ENCODE data around the gene MYOM1.

Gene MYOM1

DNA sequence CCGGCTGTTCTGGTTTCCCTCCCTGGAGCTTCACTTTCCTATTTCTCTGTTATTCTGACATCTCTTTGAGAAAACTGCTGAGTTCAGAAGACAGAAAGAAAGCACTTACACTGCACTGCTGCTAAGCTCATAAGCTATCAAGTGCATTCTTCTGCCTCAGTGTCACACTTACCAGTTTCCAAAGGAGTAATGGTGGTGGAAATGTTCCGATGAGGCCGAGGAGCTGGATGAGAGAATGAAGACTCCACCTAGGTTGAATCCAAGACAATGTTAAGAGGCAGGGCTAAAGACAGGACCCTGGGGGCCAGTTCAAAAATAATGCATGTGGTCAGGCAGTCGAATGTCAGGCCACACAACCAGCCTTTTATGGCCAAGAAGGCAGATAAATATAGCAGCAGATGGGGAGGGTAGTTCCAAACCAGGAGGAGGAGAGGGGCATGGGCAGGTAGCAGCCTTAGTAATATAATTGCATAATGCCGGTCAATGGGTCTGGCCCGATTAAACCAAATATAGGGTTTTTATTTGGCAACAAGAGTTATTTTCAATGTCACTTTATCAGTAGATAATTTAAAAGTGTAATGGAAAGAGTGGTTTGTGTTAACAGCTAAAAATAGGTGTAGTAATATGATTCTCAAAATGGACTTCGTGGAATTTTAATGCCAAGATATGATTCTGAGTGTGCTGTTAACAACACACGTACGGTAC lies at the start of gene MYOM1:
Gene MYOM1 (minus strand): TSS at position 338 of the 705 bp plus-strand sequence. CDS start 4,745 bp downstream, outside the sequence.
- no peak for DNase-seq

DNA sequence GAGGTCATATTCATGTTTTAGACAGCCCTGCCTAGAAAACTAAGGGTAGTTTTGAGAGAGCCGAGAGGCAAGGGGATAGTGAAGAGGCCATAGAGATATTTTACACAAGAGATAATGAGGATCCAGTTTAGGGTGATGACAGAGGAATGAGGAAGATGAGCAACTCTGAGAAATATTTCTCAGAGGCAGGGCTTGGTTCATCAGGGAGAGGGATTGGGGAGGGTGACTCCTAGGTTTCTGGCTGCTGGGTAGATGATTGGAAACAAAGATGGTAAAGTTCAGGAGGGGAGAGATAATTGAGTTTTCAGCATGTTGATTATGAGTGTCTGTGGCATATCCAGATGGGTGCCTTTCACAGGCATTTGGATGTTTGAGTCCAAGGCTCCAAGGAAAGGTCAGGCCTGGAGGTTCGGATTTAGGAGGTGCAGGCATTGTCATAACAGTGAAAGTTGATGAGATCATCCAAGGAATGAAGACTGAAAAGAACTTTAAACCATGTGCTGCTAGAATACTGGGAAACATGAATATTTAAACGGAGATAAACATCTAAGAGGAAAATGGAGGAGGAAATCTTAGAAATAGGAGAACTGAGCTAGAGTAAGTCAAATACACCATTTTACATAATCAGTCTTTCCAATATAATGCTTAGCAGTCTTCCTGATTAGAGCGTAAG lies 49.6 kb upstream of the MYOM1 start:
- no peak for DNase-seq

DNA sequence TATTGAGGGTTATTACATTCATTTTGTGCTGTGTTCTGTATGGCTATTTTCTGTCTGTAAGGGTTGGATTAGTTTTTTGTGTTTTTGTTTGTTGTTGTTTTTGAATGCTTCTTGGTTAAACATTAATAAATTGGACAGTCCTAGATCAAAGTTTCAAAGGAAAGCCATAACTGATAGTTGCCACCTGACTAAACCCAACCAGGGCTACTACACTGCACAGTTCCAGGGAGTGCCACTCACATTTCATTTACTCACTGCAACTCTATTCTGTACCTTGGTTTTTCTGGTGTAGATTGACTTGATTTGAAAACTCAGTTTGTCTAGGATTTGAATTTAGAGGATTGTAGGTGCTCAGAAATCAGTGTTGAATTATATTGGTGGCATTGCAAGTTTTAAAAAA lies 48.5 kb upstream of the MYOM1 start:
- DNase-seq: no peak

DNA sequence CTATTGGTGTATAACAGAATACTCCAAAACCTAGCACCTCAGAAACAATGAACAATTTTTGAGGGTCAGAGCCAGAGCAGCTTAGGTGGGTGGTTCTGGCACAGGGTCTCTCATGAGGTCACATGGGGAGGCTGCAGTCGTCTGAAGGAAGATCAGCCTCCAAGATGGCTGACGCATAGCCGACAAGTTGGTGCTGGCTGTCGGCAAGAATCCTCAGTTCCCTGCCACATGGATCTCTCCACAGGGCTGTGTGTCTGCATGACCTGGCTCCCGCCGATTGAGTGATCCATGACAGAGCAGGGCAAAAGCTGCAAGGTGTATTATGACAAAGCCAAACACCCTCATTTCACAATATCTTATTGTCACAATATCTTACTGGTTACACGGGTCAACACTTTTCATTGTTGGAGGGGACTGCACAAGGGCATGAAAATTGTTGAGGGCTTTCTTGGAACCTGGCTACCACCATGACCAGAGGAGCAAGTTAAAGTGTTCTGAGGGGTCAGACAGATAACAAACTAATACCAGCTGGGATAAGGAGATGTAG lies 46.4 kb upstream of the MYOM1 start:
- DNase-seq: no peak

DNA sequence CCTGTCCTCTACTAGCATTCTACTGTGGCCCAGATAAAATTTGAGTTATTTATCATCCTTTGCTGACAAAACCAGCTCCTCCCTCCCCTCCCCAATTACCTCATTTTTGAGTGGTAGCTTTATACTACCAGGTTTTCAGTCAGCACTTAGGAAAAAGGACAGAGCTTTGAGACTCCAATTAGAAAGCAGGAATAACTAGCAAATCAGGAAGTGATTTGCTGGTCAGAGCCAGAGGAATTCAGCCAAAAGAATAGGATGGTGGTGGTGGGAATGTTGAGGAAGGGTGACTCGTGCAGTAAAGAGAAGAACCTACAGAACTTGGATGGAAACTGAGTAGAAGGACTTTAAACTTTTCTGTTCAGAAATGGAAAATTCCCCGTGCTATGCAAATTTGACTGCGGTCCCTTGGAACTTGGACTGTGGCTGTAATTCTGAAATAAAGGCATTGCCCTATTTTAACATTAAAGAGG lies 45.8 kb upstream of the MYOM1 start:
- DNase-seq: no peak

DNA sequence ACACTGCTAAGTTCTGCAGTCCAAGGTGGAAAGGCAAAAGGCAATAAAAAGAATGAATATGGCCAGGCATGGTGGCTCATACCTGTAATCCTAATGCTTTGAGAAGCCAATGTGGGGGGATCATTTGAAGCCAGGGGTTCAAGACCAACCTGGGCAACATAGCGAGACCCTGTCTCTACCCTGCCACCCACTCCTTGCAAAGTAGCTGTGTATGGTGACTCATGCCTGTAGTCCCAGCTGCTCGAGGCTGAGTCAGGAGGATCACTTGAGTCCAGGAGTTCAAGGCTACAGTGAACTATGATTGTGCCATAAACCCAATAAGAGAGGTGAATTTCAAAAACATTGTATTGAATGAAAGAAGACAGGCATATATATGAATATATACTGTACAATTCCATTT lies 44.6 kb upstream of the MYOM1 start:
- DNase-seq: no peak

DNA sequence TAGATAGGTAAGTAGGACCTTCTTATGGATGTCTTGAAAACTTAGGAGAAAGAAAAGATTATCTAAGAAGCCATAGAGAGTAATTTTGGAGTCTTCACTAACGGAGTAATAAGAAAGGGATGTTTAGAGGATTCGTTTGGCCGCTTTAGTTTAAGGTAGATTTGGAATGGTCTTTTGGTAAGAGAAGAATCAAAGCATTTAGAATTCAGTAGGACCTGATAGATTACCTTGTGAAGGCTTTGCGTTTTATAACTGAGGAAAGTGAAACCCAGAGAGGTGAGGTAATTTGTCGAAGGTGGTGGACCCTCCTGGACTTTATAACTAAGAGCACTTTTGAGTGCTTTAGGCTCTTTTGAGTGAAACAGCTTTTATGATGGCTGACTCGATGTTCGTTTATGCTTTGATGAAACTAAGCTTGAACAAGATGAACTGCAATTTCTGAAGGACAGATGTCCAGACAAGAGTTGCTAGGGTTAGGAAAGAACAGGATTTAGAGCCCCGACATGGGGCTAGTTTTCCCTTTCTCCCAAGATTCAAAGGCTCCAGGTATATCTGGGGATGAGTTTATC lies 43.4 kb upstream of the MYOM1 start:
- no peak for DNase-seq

DNA sequence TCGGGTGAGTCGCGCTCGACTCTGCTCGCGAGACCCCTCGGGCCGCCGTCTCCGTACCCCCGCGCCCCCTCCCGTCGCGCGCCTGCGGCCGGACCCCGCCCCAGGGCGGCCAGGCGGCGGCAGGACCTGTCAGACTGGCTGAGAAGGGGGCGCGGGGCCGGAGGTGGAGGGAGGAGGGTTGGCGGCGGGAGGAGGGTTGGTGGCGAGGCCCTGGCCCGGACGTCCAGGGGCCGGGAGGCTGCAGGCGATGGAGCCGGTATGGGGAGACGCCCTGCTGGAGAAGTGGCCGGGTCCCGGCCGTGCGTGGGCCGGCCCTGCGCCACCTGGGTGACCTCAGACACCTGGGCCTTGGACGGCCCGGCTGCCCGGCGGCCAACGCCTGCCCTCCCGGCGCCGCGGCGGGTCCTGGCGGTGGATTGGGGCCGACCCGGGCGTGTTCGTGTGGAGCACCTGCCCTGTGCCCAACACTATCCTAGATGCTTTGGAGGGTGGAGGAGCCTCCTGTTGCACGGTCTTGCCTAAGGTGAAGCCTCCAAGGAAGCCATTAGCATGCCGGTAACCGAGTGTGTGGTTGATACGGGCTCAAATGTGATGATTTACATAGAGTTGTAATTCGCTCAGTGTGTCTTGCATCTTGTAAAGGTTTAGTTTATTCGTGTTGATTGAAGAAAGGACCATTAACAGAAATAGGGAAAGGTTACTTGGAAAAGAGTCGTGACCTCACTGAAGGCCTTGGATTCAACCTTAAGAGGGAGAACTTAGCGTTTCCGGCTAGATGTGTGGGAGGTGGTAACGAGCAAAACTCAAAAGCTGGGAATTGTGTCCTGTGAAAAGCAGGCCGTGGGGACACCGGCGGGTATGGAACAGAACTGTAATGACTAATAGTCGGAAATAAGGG lies 42.7 kb upstream of the MYOM1 start:
- DNase-seq: peak; percentile 57

DNA sequence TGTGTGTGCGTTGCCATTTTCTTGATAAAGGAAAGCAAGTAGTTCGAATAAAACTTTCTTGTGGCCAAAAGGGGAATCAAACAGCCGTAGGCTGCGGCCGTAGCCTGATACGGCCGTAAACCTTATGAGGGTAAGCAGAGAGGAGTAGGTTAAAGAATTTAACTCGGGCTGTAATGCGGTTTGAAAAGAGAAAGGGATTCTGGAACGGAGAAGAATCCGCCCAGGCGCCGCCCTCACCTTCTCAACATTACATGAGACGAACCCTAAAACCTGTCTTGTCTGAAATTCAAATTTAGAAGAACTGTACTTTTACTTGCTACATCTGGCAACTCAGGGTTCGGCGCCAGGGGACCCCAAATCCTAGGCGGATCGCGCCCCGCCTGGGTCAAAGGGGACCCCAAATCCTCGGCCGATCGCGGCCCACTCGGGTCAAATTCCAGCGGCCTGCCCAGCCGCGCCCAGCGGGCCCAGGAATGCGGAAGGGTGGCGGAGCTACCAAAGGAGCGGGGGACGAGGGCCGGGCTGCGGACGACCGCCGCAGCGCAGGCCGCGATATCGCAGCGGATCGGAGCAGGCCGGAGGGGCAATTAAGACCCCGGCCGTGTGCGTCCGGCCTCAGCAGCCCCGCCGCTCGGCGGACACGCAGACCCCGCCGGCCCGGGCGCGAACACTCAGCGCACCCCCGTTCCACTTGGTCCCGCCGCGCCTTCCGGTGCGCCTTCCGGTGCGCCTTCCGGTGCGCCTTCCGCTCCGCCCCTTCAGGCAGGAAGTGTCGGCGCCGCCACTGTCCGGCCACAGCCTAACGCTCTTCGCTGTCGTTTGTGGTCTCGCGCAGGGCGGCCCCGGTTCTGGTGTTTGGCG lies 41.8 kb upstream of the MYOM1 start, which contains the start of gene MYL12B:
Gene MYL12B (plus strand): TSS at position 761 of the 861 bp plus-strand sequence. CDS start 10,766 bp downstream, outside the sequence.
- DNase-seq: peak; percentile 93

DNA sequence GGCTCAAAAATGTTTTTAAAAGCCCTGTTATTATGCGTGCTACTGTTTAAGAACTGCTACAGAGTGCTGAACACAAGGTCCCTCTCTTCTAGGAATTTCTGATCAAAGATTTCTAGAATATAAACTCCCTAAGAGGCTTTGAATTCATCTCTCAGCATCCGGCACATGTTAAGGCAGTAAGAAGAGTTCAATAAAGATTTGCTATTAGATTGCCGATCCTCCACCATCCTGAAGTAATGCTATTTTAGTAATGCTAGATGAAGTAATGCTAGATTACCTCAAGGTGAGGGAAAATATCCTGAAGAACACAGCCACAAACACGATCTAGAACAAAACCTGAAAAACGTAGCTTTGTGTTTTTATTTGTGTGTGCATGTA lies 41.2 kb upstream of the MYOM1 start:
- no peak for DNase-seq

DNA sequence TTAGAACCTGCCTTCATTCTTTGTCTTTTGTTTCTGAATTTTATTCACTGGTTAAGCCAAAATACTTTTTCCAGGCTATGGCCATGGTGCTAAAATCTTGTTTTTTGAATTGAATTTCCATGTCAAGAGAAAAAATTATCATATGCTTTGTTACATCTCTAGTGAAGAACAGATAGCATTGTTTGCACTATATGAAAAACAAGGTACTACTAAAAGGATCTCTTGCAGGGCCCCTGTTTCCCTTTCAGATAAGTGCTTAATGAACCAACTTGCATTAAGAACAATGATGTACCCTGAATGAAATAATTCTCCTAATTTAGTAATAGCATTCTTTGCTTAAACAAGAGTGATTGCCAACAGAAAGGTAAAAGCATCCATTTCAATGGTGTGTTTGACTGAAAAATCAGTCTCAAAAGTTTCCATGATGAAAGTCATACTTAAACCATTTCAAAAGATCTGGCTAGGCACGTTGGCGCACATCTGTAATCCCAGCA lies 37.9 kb upstream of the MYOM1 start:
- DNase-seq: no peak

DNA sequence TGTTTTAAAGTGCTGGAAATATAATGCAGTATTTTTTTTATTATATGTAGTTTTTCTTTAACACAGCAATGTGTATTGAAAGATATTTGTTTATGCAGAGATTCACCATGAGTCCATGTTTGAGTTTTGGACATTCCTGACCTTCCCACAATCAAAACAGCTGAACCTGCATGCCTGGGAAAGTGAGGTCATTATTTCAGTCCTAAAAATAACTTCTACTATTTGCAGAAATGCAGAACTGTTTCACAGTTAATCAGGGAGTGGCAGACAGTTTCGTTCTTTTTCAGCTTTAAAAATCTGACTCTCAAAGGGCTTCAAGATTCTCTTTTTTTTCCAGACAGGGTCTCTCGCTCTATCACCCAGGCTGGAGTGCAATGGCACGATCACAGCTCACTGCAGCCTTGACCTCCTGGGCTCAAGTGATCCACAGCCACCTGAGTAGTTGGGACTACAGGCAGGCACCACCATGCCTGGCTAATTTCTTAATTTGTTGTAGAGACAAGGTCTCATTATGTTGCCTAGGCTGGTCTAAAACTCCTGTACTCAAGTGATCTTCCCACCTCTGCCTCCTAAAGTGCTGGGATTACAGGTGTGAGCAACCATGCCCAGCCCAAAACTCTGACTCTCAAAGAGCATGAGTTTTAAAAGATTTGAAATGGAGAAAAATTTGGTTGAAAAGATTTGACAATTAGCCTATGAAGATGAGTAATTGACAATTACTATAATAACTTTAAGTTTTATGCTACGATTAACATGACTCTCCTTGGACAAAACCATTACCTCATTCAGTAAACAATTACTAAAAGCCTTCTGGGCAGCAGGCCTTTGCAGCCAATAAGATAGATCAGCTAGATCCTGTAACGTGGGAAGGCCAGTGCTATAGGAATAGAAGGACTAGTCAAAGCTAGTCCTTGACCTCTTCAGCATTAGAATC lies 37.2 kb upstream of the MYOM1 start:
- DNase-seq: peak; percentile 44

DNA sequence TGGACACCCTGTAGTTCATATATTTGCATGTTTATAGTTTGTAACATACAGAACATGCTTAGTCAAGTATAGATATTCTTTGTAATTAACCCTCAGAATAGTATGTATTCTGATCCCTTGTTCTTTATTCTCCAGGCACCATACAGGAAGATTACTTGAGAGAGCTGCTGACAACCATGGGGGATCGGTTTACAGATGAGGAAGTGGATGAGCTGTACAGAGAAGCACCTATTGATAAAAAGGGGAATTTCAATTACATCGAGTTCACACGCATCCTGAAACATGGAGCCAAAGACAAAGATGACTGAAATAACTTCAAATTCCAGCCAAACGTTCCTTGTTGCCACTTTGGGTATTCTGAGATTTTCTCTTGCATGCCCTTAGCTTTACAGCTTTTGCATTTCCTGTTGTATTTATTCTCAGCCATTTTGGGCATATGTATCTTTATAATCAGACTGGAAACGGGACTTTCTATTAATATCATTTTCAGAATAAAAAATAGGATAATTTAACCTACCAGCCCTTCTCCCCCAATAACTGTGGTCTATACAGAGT lies 35.9 kb upstream of the MYOM1 start:
- DNase-seq: no peak

DNA sequence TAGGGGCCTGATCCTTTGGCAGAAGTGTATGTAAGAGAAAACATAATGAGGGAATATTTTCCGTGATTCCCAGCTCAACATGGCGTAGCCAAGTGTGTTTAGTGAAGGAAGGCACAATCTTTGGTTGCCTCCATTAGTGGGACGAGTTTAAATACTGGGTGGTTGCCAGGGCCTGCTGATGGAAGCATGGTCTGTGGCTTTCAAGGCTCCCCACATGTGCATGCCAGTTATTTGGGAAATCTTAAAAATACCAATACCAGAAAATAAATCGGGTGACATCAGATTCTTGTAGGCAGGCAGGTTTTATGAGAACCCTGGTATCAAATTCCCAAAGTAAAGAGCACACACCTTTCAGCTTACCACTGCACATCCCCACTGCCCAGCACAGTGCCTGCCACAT lies 35.0 kb upstream of the MYOM1 start:
- DNase-seq: no peak

DNA sequence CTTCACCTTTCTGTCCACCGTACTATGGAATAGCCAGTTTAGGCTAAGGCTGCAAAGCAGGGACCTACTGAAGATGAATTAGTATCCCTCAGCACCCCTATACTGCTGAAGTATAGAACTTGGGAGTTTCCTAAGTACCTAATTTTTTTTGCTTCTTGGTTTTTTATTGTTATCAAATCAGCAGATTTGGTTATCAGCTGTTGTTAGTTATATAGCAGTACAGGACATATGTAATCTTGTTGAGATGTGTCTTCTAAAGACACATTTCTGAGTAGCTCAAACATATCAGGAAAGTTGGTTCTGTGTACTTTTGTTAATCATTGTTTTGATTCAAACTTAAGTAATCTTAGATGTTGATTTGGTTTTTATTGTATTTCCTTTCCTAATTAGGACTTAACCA lies 33.1 kb upstream of the MYOM1 start:
- DNase-seq: no peak

DNA sequence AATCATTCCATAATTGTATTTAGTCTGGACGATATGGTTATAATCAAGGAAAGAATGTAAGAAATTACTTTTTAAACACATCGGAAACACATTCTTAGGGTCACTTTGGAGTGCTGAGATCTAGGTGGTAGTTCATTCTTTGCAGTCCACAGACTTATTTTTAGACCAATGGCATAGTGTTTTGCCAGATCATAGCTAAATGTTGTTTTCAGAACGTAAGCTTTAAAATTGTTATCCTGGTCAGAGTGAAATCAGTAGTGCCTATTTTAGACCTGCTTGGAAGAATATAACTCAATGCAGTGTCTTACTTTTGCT lies 32.2 kb upstream of the MYOM1 start:
- no peak for DNase-seq

DNA sequence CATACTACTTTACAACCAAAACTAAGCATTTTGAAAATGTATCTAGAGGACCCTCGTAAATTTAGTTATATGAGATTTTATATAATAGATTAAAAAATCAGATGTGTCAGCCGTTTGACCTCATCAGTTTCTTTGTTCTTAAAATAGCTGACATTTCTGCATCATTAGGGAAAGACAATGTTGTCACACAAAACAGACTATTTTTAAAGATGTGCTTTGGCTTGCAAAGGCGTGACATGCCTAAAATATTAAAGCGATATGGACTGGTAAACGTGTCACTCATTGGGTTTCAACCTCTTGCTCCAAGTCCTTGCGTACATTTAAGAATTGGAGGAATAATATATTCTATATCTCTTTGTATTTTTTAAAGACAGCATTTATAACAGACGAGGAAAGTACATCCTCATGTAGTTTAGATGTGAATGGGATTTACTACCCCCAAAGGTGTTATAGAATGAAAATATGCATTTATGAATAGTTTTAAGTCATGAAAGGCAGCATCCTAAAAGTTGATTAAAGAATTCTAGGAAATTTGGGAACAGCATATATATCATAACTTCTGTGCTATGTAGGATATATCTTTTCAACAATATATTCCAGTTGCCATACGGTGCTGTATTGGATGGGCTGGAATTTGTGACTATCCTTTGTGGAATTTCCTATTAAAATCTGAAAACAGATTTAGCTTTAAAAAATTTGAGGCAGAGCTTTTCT lies 31.6 kb upstream of the MYOM1 start:
- DNase-seq: no peak

DNA sequence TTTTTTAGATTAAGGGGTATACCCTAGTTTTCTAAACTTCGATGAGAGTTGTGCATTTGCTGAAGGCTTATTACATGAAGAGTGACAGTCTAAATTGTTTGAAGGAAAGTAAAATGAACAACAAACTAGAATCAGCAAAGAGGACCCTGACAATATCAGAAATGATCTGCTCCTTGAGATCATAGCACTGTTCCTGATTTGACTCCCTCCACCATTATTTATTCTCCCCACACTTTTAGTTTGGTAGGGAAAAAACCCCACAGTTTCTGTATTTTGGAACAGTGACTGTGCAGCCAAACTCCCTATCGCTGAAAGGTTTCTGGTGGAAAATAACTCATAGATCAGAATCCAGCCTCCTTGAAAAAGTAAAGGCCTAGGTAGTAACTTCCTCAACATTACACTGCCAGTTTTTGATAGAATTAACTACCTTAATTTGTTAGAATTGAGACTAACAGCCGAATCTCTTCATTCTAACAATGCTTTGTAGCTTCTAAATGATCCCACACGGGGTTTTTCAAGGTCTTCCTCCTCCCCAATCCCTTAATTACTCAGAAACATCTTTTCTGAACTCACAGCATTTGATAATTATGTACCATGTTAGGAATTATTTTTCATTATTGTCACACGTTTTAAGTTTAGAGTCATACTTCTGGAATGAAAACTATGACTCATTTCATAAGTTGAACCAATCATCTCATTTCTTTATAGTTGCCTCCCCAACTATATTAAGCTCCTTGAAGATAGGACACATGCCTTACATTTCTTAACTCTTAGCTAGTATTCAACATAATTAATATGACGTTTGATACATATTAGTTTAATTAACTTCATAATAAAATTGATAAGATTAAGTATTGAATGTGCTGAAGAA lies 30.7 kb upstream of the MYOM1 start:
- no peak for DNase-seq
